GM18507 (cell line): ENCODE results near the gene MAP3K5.
"Not testable (repeated sequence)": the region's sequence is repeated elsewhere in the genome, so short reads cannot be mapped to it uniquely, and the experiment has no call there.

Experiments used
- DNase-seq: peaks from one replicate; pipeline ENCODE4 v3.0.0; 2011; ENCODE audit warnings: low read depth; ENCODE audit not compliant: insufficient read length; ENCODE audit errors: extremely low spot score
- FAIRE-seq: peaks from 2 replicates; lab custom pipeline; 2011; peaks lifted over from hg19 to GRCh38; lab: Jason Lieb, UNC

MAP3K5 gene

DNA sequence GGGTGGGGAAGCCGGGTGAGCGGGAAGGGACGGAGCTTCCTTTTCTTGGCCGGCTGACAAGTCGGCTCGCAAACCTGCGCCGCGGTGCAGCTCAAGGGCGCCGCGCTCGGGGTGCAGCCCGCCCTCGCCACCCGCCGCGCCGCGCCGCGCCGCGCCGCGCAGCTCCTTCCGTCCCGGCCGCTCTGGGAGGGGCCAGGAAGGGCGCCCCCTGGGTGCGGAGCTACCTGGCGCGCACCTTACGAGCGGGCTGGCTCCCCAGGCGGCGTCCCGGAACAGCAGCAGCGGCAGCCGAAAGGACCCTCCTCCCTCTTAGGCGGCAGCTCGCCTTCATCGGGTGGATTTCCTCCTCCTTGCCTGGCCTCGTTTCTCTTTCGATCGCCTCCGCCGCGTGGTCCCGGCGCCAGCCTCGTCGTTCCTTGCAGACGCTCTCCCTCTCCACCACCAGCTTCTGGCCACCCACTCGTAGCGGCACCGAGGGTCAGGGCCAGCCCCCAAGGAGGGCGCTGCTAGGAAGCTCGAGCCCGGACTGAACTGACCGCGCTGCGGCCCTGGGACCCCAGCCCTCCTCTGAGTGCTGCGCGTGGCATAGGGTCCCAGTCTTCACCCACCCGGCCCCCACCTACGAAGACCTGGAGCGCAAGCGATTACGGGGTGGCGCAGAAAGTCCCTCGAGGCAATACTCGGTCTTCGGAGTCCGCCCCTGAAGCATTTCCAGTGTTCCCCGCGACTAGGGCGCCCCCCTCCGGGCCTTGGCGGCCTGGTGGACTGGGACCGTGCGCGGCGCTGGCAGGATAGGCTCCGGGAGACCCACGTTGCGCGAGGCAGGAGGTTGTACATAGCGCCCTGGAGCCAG is at the start of gene MAP3K5:
TSS of gene MAP3K5 (minus strand) at position 68 of the 853 bp plus-strand sequence. CDS start 320 bp downstream, outside the sequence.
- peak; percentile 89 for FAIRE-seq
- DNase-seq: no peak

GRCh38 chr6:136840276-136841001 is 48.2 kb upstream of the MAP3K5 start:
- FAIRE-seq: no peak
- no peak for DNase-seq

GRCh38 chr6:136831873-136832562 is 39.7 kb upstream of the MAP3K5 start:
- FAIRE-seq (no peak), DNase-seq (no peak)

- DNase-seq: no peak
Observed at GRCh38 chr6:136826216-136826615, 33.9 kb upstream of the MAP3K5 start.

DNA sequence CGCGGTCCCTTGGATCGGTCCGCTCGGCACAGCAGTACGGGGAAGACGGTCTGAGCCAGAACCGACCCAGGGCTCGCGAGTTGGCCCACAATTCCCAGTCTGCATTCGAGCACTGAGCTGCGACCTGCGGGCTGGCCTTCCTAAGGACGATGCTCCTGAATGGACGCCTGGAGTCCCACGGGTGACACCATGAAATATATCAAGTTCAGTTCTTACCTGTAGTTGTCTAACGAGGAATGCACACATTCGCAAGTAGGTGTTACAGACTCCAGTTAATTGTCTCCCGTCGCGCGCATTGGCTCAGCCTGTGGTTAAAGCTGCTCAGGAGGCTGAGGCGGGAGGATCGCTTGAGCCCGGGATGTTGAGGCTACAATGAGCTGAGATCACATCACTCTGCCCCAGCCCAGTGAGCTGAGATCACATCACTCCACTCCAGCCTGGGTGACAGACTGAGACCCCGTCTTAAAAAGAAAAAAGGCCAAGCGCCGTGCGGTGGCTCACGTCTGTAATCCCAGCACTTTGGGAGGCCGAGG is 30.9 kb upstream of the MAP3K5 start:
- DNase-seq (no peak), FAIRE-seq (no peak)

More at GRCh38 chr6:136826216-136826615, 33.9 kb upstream of the MAP3K5 start:
- FAIRE-seq: no peak

DNA sequence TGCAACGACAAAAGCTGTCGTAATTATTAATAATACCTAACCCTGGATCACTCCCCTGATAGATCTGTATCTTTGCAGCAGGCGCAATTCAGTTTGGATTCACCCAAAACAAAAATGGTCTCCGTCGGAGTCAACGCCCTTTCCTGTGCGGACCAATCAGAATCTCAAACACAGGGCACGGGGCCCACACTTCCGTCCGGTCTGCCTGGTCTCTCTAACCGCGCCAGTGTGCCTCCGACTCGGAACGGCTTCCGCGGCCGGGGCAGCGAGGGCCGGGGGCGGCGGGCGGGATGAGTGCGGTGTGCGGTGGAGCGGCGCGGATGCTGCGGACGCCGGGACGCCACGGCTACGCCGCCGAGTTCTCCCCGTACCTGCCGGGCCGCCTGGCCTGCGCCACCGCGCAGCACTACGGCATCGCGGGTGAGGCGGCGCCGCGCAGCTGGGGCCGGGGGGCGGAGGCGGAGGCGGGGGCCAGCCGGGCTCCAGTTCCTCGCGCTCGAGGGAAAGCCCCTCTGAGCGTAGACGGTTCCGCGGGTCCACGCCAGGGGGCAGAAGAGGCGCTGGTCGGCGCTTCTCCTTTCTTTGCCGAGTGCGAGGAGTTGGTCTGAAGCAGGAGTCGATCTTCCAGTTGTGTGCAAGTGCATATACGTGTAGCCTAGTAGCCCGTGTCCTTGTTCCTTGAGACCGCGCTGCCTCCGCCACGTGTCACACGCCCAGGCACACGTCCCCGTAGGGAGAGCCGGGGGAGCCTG is 30.3 kb upstream of the MAP3K5 start, which contains the start of gene PEX7:
TSS of gene PEX7 (plus strand) at position 217 of the 752 bp plus-strand sequence. CDS start at position 291, 74 bp downstream.
- DNase-seq (peak; percentile 64), FAIRE-seq (peak; percentile 97)

DNA sequence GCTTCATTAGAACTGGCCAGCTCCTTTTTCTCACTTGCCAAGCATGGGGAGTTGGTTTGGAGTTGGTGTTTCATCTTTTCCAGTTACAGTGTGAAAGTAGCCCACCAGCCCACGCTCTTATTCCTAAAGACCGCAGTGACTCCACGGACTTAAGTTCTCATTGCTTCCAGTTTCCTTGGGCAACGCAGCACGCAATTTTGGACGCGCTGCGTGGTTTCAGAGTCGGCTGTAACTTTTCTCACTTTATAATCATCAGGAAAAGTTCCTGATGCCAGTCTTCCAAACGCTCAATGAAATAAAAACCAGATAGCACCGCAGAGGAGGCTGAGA is 29.7 kb upstream of the MAP3K5 start:
- no peak for FAIRE-seq

DNA sequence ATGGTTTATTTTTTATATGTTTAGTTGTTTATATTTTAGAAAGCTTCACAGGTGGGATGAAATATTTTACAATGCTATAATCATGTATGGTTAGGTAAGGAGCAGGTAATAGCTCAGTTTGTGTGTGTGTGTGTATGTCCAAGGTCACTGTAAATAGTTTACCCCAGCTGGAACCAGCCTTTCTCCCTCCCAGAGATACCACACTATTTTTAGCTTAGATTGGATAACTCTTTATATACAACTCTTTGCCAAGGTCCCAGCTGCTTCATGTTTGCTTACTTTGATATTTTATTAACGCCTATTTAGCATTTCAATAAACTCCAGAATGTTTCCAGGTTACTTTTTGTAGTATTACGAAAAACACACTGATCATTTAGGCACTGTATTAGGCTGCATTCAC is 28.3 kb upstream of the MAP3K5 start:
- no peak for DNase-seq
- no peak for FAIRE-seq

More for the DNA sequence above, 29.7 kb upstream of the MAP3K5 start:
- DNase-seq: no peak

DNA sequence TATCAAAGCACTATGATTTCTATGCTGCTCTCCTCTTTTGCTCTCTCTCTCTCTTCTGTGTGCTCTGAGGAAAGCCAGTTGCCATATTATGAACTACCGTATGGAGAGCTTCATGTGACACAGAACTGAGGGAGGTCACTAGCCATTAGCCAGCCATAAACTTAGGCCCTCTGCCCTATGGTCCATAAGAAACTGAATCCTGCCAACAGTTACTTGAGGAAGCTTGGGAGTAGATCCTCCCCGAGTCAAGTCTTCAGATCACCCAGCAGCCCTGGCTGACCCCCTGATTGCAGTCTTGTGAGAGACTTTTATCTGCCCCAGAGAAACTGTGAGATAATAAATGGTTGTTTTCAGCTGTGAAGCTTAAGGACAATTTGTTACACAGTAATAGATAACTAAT is 24.4 kb upstream of the MAP3K5 start:
- FAIRE-seq: no peak
- no peak for DNase-seq

DNA sequence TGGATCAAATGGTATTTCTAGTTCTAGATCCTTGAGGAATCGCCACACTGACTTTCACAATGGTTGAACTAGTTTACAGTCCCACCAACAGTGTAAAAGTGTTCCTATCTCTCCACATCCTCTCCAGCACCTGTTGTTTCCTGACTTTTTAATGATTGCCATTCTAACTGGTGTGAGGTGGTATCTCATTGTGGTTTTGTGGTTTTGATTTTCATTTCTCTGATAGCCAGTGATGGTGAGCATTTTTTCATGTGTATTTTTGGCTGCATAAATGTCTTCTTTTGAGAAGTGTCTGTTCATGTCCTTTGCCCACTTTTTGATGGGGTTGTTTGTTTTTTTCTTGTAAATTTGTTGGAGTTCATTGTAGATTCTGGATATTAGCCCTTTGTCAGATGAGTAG is 23.3 kb upstream of the MAP3K5 start:
- DNase-seq, FAIRE-seq: not testable (repeated sequence)

- DNase-seq (no peak), FAIRE-seq (no peak)
Observed at GRCh38 chr6:136812174-136812573, 19.9 kb upstream of the MAP3K5 start.

DNA sequence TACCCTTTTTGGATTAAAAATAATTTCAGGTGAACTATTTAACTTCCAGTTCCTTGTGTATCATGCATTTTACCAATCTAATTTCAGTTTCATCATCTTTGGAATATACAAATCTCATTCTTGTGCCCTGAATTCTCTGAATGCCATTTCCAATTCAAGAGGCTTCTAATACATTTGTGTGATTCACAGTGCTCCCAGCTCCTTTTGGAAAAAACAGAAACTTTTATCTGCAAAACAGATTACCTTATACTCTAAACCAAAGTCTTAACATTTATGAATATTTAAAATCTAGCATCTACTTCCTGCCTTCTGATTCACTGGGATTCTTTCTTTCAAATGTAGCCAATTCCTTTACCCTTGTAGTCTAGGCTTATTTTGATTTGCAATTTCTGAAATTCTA is 19.0 kb upstream of the MAP3K5 start:
- DNase-seq (no peak), FAIRE-seq (no peak)

DNA sequence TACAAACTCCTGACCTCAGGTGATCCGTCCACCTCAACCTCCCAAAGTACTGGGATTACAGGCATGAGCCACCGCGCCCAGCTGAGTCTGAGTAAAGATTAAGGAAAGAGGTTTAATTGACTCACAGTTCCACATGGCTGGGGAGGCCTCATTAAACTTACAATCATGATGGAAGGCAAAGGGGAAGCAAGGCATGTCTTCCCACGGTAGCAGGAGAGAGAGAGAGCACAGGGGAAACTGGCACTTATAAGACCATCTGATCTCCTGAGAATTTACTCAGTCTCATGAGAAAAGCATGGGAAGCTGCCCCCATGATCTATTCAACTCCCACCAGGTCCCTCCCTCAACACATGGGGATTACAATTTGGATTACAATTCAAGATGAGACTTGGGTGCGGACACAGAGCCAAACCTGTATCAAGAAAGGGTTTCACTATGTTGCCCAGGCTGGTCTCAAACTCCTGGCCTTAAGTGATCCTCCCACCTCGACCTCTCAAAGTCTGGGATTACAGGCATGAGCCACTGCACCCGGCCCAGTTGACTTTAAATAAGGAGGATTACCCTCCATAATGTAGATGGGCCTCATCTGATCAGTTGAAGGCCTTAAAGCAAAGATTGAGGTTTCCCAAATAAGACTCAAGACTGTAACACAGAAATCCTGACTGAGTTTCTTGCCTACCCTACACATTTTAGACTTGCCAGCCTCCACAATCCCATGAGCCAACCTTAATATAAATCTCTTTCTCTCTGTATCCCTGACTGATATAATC is 17.0 kb upstream of the MAP3K5 start:
- FAIRE-seq (no peak), DNase-seq (no peak)

DNA sequence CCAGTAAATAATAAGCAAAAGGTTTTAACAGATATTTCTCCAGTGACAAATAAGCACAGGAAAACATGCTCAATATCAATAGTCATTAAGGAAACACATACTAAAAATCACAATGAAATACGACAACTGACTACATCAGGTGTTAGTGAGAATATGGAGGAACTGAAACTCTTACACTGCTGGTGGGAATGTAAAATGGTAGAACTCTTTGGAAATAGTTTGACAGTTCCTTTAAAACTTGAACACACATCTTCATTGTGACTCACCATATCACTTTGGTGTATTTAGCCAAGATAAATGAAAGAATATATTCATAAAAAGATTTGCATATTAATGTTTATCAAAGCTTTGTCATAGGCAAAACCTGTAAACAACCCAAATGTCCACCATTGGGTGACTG is 11.3 kb upstream of the MAP3K5 start:
- DNase-seq (no peak), FAIRE-seq (peak; percentile 59)

- DNase-seq: no peak
- no peak for FAIRE-seq
Observed at GRCh38 chr6:136801581-136801980, 9.3 kb upstream of the MAP3K5 start.

- FAIRE-seq: no peak
- no peak for DNase-seq
Observed at GRCh38 chr6:136798044-136798443, 5.8 kb upstream of the MAP3K5 start.

DNA sequence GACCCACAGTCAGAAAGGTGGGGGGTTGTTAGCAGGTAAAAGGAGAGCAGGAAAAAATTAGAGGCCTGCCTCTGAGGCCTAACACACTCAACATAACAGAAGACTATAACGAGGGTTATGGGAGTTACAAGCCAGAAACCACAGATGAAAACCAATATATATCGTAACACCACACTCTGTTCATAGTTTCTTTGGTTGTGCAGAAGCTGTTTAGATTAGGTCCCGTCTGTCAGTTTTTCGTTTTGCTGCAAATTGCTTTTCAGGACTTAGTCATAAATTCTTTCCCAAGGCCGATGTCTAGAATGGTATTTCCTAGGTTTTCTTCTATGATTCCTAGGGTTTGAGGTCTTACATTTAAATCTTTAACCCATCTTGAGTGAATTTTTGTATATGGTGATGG is 3.7 kb upstream of the MAP3K5 start:
- FAIRE-seq (no peak), DNase-seq (no peak)

DNA sequence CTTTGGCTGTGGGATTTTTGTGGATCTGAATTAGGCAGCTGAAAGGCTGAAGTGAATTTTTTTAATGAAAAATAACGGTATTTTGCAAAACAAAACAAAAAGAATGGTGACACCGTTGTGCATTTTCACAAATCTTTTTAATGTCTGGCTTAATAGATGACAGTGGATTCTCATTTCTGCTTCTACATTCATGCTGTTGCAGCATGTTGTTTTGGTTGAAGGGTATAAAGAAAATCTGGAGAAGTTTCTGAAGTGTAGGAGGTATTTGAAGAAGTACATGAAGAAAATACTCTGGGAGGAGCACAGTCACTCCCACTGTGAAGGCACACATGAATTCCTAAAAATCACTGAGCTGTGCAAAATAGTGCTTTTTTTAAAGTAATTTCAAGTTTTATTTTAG is 3.1 kb upstream of the MAP3K5 start:
- FAIRE-seq: no peak
- DNase-seq: no peak

DNA sequence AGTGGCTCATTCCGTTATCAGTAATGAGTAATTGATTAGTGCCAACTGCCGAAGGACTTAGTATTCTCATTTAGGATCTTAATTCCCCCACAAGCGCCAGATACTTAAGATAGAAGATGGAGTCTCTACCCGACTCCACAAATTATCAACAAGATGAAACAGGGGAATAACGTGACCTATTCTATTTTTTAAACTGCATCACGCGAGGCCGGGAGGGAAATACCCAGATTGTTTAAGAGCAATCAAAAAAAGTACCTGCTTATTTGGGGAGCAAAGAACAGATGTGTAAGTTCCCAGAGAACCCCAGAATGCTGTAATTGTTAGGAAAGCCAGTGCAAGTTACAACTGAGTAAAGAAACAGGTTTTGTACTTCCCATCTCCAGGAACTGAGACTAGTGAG is 1.1 kb upstream of the MAP3K5 start:
- no peak for FAIRE-seq
- no peak for DNase-seq
